ENCODE measurements around the gene CXXC5. TPM values are rescaled to one million over a fixed set of nuclear protein-coding genes. Genes with fewer than 3 reads are reported as not detected.

Gene CXXC5
- polyA plus RNA-seq, 1 donor from 2014 or later = 24.4 TPM

GRCh38 chr5:139680368-139681111 is 32.4 kb downstream of the CXXC5 start:
- H3K9me2 ChIP-seq (ENCODE audit: insufficient read depth, low read length) = no peaks in the 10 kb centered on the region
- no peaks in the 10 kb centered on the region for H3K9me3 ChIP-seq (ENCODE audit: low read length)
- TF ChIP-seq MXI1 (conservative IDR thresholded peaks at IDR 0.05; ENCODE audit: poor library complexity, severe bottlenecking) (no peak), EP300 (conservative IDR thresholded peaks at IDR 0.05; ENCODE audit: poor library complexity, severe bottlenecking) (no peak), REST (IDR thresholded peaks at IDR 0.05; ENCODE audit: borderline replicate concordance) (no peak), POLR2AphosphoS5 (IDR thresholded peaks at IDR 0.05) (no peak), SMC3 (conservative IDR thresholded peaks at IDR 0.05; ENCODE audit: poor library complexity) (no peak), RAD21 (conservative IDR thresholded peaks at IDR 0.05) (no peak), TAF1 (IDR thresholded peaks at IDR 0.05; ENCODE audit: low read depth) (no peak), EZH2 (IDR thresholded peaks at IDR 0.05; ENCODE audit: borderline replicate concordance, insufficient read depth, low read length, poor library complexity, severe bottlenecking) (no peak)
- H3K9ac ChIP-seq (ENCODE audit: low read length) = no peak overlapping the region
- H3F3A ChIP-seq (ENCODE audit: insufficient read depth, low read length, poor library complexity, severe bottlenecking) = no peaks in the 10 kb centered on the region
- no peaks in the 10 kb centered on the region for H4K20me1 ChIP-seq (ENCODE audit: insufficient read depth)
- H3K36me3 ChIP-seq (ENCODE audit: insufficient read depth, low read length) = no peaks in the 10 kb centered on the region
- no peaks in the 10 kb centered on the region for H3K79me2 ChIP-seq (replicated peaks; ENCODE audit: insufficient read depth, low read length)
- H2AFZ ChIP-seq (ENCODE audit: low read depth, low read length) = no peak overlapping the region
- H3K4me3 ChIP-seq (ENCODE audit: low read length) = no peak overlapping the region
- H3K4me2 ChIP-seq (ENCODE audit: low read length) = no peak overlapping the region
- no peak overlapping the region for H3K27ac ChIP-seq (ENCODE audit: low read length)
- no peaks in the 10 kb centered on the region for H3K27me3 ChIP-seq (ENCODE audit: insufficient read depth, low read depth, low read length)

- Histone ChIP-seq H3K4me3 (ENCODE audit: low read length) (no peak overlapping the region), H3K27ac (ENCODE audit: low read length) (no peak overlapping the region), H3F3A (ENCODE audit: insufficient read depth, low read length, poor library complexity, severe bottlenecking) (no peaks in the 10 kb centered on the region), H3K4me2 (ENCODE audit: low read length) (no peak overlapping the region), H2AFZ (ENCODE audit: low read depth, low read length) (no peak overlapping the region), H3K9ac (ENCODE audit: low read length) (no peak overlapping the region), H3K9me3 (ENCODE audit: low read length) (no peaks in the 10 kb centered on the region), H3K9me2 (ENCODE audit: insufficient read depth, low read length) (no peaks in the 10 kb centered on the region), H3K36me3 (ENCODE audit: insufficient read depth, low read length) (no peaks in the 10 kb centered on the region), H4K20me1 (ENCODE audit: insufficient read depth) (no peaks in the 10 kb centered on the region), H3K27me3 (ENCODE audit: insufficient read depth, low read depth, low read length) (no peaks in the 10 kb centered on the region), H3K79me2 (replicated peaks; ENCODE audit: insufficient read depth, low read length) (no peaks in the 10 kb centered on the region)
- TF ChIP-seq EP300 (conservative IDR thresholded peaks at IDR 0.05; ENCODE audit: poor library complexity, severe bottlenecking) (no peak), CTCF (IDR thresholded peaks at IDR 0.05; ENCODE audit: poor library complexity, severe bottlenecking) (no peak), TAF1 (IDR thresholded peaks at IDR 0.05; ENCODE audit: low read depth) (no peak), POLR2AphosphoS5 (IDR thresholded peaks at IDR 0.05) (no peak), REST (IDR thresholded peaks at IDR 0.05; ENCODE audit: borderline replicate concordance) (no peak), RAD21 (conservative IDR thresholded peaks at IDR 0.05) (no peak), MXI1 (conservative IDR thresholded peaks at IDR 0.05; ENCODE audit: poor library complexity, severe bottlenecking) (no peak), SMC3 (conservative IDR thresholded peaks at IDR 0.05; ENCODE audit: poor library complexity) (no peak), EZH2 (IDR thresholded peaks at IDR 0.05; ENCODE audit: borderline replicate concordance, insufficient read depth, low read length, poor library complexity, severe bottlenecking) (no peak)
Measured at GRCh38 chr5:139681112-139681458, 32.9 kb downstream of the CXXC5 start.

Data from neural cell (in vitro differentiated cells).